OCI-LY7 (cell line): ENCODE measurements around the gene PSPC1. TPM values are rescaled to one million over a fixed set of nuclear protein-coding genes. Genes with fewer than 3 reads are reported as not detected.
"Not testable (repeated sequence)": the region's sequence is repeated elsewhere in the genome, so short reads cannot be mapped to it uniquely, and the experiment has no call there.

Experiments used
- Bru-seq: library from RNA; stranded (reverse); fragments of 400-500 nt; gene quantifications from one replicate; lab custom pipeline; 2021; lab: Mats Ljungman, UMichigan
- BruChase-seq, 2 experiments: library from RNA; stranded (reverse); fragments of 400-500 nt; gene quantifications; one replicate each; lab custom pipeline; 2021; lab: Mats Ljungman, UMichigan
- BruUV-seq: library from RNA; stranded (reverse); fragments of 400-500 nt; replicated peaks from 2 replicates; lab custom pipeline; 2021; lab: Mats Ljungman, UMichigan
- CTCF ChIA-PET: fragments of 300-600 bp; sonication (Branson Sonifier 250); formaldehyde crosslinking; loops from one replicate; lab custom pipeline; 2022; ENCODE audit warnings: antibody characterized with exemption; ENCODE audit not compliant: unreplicated experiment; lab: Charles Lee
- POLR2A ChIA-PET: fragments of 300-600 bp; sonication (Branson Sonifier 250); formaldehyde crosslinking; loops from one replicate; lab custom pipeline; 2022; ENCODE audit warnings: antibody characterized with exemption; lab: Charles Lee
- DNase-seq: peaks from one replicate; pipeline ENCODE4 v3.0.0-alpha.2; 2015; ENCODE audit warnings: low spot score
- H2AFZ ChIP-seq: fragments of 200-600 bp; sonication (generic), shearing (Covaris generic); 2 replicates; pipeline ENCODE4 v1.6.1; 2014; ENCODE audit warnings: mild to moderate bottlenecking, antibody characterized with exemption, low read length, moderate library complexity
- H3K27ac ChIP-seq: fragments of 200-600 bp; sonication (generic); 2 replicates; pipeline ENCODE4 v1.5.1; 2014; ENCODE audit warnings: mixed run types, low read depth, mild to moderate bottlenecking, moderate library complexity, low read length, inconsistent platforms; ENCODE audit not compliant: poor library complexity, severe bottlenecking
- H3K36me3 ChIP-seq: fragments of 200-600 bp; sonication (generic); 2 replicates; pipeline ENCODE4 v1.6.1; 2014; ENCODE audit warnings: mild to moderate bottlenecking, antibody characterized with exemption, low read length, moderate library complexity, mixed read lengths; ENCODE audit not compliant: insufficient read depth
- H3K4me1 ChIP-seq: fragments of 200-600 bp; sonication (generic); 2 replicates; pipeline ENCODE4 v1.5.1; 2014; ENCODE audit warnings: mild to moderate bottlenecking, low read length; ENCODE audit not compliant: insufficient read depth, poor library complexity, severe bottlenecking
- H3K4me2 ChIP-seq: fragments of 200-600 bp; sonication (generic); 2 replicates; pipeline ENCODE4 v1.6.1; 2014; ENCODE audit warnings: mild to moderate bottlenecking, low read length
- H3K4me3 ChIP-seq: fragments of 200-600 bp; sonication (generic); 2 replicates; pipeline ENCODE4 v1.5.1; 2014; ENCODE audit warnings: mild to moderate bottlenecking, low read depth, low read length; ENCODE audit not compliant: poor library complexity, severe bottlenecking
- H3K79me2 ChIP-seq: fragments of 200-600 bp; sonication (generic); 2 replicates; pipeline ENCODE4 v1.6.1; 2016; ENCODE audit warnings: low read depth, mild to moderate bottlenecking, low read length, moderate library complexity, mixed read lengths; ENCODE audit not compliant: insufficient read depth
- H3K9me2 ChIP-seq: fragments of 200-600 bp; sonication (generic); 2 replicates; pipeline ENCODE4 v1.6.1; 2016; ENCODE audit warnings: mild to moderate bottlenecking, low read length, mixed read lengths; ENCODE audit not compliant: insufficient read depth
- H3K9me3 ChIP-seq: fragments of 200-600 bp; sonication (generic); 2 replicates; pipeline ENCODE4 v1.6.1; 2014; ENCODE audit warnings: mild to moderate bottlenecking, mixed run types, low read length, mixed read lengths
- H4K20me1 ChIP-seq: fragments of 200-600 bp; sonication (generic); 2 replicates; pipeline ENCODE4 v1.6.1; 2014; ENCODE audit warnings: mild to moderate bottlenecking, antibody characterized with exemption, low read length, moderate library complexity, mixed read lengths; ENCODE audit not compliant: insufficient read depth
- CTCF ChIP-seq: fragments of 200-600 bp; sonication (generic); conservative IDR thresholded peaks from 2 replicates; pipeline ENCODE4 v1.5.1; 2014; ENCODE audit warnings: mild to moderate bottlenecking, antibody characterized with exemption, low read length, moderate library complexity, mixed read lengths
- EZH2phosphoT487 ChIP-seq: fragments of 200-600 bp; sonication (generic); IDR thresholded peaks from 2 replicates; pipeline ENCODE4 v1.6.1; 2018; ENCODE audit warnings: low read depth, borderline replicate concordance, mild to moderate bottlenecking, mixed run types, antibody characterized with exemption, low read length, moderate library complexity, mixed read lengths
- intact Hi-C: fragments of 100-400 bp; cut with micrococcal nuclease; formaldehyde crosslinking; loops from one replicate; pipeline ENCODE4 v1.10.0; 2022; ENCODE audit not compliant: unreplicated experiment
- long read RNA-seq: library from polyadenylated mRNA; stranded (forward); transcript quantifications from one replicate; pipeline ENCODE4 v2.0.0, GENCODE V29; 2022
- total RNA-seq, 2 experiments: library from RNA; depleted of rRNA in 1 of 2; stranded (reverse); fragments of >200 nt in 1 of 2; shearing (Covaris generic) in 1 of 2; gene quantifications; 2 replicates each; pipeline ENCODE4 v1.2.3, GENCODE V29; 2014 to 2022

The PSPC1 gene
- total RNA-seq (2014; rRNA removed; shearing (Covaris generic)): 115 and 144 TPM in 2 replicates
- 91.5 and 94.8 TPM in 2 replicates for total RNA-seq (2022)
- Bru-seq, nascent RNA: percentile 94 among the genes with signal in this experiment
- percentile 88 among the genes with signal in this experiment for BruChase-seq, experiment 1, labeled RNA remaining after a 6-hour chase
- percentile 87 among the genes with signal in this experiment for BruChase-seq, experiment 2, labeled RNA remaining after a 2-hour chase
- long read RNA-seq, transcript PSPC1-203 (8 exons, 1,647 nt): minor isoform, 10 of 137 reads
- long read RNA-seq, transcript PSPC1-201 (9 exons, 2,407 nt): major isoform, 80 of 137 reads
- long read RNA-seq, transcript PSPC1-206 (10 exons, 2,013 nt): minor isoform, 10 of 137 reads
- long read RNA-seq, transcript PSPC1-204 (8 exons, 1,709 nt): minor isoform, 8 of 137 reads
- long read RNA-seq, partial matches to known transcripts: 8 of 137 reads
- long read RNA-seq, other reads (novel, unspliced or antisense): 21 of 137 reads

GRCh38 chr13:19782727-19783682 lies at the start of gene PSPC1:
Gene PSPC1 (minus strand): TSS chr13:19782945. CDS start chr13:19782757, 188 bp downstream.
- H3K9me3 ChIP-seq, H3K9me2 ChIP-seq, H4K20me1 ChIP-seq, H3K4me1 ChIP-seq, CTCF ChIA-PET: not testable (repeated sequence)
- intact Hi-C loops: loop anchor here (2.0 to 5.0 kb wide), 2 partner anchors 80 to 189 kb away; partner anchors contain the start of gene ZMYM5
- Histone ChIP-seq H2AFZ (peak within 1 kb of the TSS; percentile 82), H3K27ac (peak within 1 kb of the TSS; percentile 92), H3K36me3 (peaks cover 17% of the 10 kb centered on the region), H3K79me2 (peaks cover 24% of the 10 kb centered on the region), H3K4me2 (peak within 1 kb of the TSS; percentile 79), H3K4me3 (peak within 1 kb of the TSS; percentile 100)
- TSS peak; percentile 86 for BruUV-seq
- DNase-seq: peak; percentile 96
- POLR2A ChIA-PET: interaction anchor here (0.9 to 1.4 kb wide), 6 partner anchors 9 to 1004 kb away, joined by 3 to 4 read pairs (median 4); no protein-coding TSS in a partner anchor

- Histone ChIP-seq H3K4me3 (no peak overlapping the region), H3K9me3 (no peaks in the 10 kb centered on the region), H3K4me2 (no peak overlapping the region), H4K20me1 (no peaks in the 10 kb centered on the region), H3K4me1 (no peaks in the 10 kb centered on the region), H2AFZ (no peak overlapping the region), H3K9me2 (no peaks in the 10 kb centered on the region), H3K36me3 (peaks cover 79% of the 10 kb centered on the region), H3K27ac (no peak overlapping the region), H3K79me2 (no peaks in the 10 kb centered on the region)
- ChIA-PET POLR2A (interaction anchor here (0.6 to 0.9 kb wide), 2 partner anchors 9 to 13 kb away, joined by 3 to 4 read pairs; no protein-coding TSS in a partner anchor), CTCF (no interaction called here)
- no peak for TF ChIP-seq CTCF
- TF ChIP-seq EZH2phosphoT487: no peak
- no peak for DNase-seq
- intact Hi-C loops: no loop called here
- no TSS peak for BruUV-seq
Measured at GRCh38 chr13:19822673-19823072, 39.9 kb upstream of the PSPC1 start.
